Astrocyte of the spinal cord (primary cell): ENCODE results near the gene OCLN.
"Not testable (repeated sequence)": the region's sequence is repeated elsewhere in the genome, so short reads cannot be mapped to it uniquely, and the experiment has no call there.

ENCODE experiments used
- DNase-seq: peaks from one replicate; pipeline ENCODE4 v3.0.0; 2011; ENCODE audit warnings: low read depth, low spot score
- H3K4me3 ChIP-seq: 2 replicates; pipeline ENCODE4 v1.5.1; 2011; ENCODE audit warnings: low read depth, mild to moderate bottlenecking, low read length, moderate library complexity
- in situ Hi-C: cut with HindIII; loops from 2 replicates; pipeline ENCODE4 v1.10.0; 2017; ENCODE audit warnings: low sequenced_read_pairs
- TF ChIP-seq, protein P1 (sequence below): IDR thresholded peaks from 2 replicates; pipeline ENCODE4 v1.5.1; 2012; ENCODE audit warnings: low read depth, mild to moderate bottlenecking, low read length, inconsistent platforms

Gene OCLN, protein sequence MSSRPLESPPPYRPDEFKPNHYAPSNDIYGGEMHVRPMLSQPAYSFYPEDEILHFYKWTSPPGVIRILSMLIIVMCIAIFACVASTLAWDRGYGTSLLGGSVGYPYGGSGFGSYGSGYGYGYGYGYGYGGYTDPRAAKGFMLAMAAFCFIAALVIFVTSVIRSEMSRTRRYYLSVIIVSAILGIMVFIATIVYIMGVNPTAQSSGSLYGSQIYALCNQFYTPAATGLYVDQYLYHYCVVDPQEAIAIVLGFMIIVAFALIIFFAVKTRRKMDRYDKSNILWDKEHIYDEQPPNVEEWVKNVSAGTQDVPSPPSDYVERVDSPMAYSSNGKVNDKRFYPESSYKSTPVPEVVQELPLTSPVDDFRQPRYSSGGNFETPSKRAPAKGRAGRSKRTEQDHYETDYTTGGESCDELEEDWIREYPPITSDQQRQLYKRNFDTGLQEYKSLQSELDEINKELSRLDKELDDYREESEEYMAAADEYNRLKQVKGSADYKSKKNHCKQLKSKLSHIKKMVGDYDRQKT

DNA sequence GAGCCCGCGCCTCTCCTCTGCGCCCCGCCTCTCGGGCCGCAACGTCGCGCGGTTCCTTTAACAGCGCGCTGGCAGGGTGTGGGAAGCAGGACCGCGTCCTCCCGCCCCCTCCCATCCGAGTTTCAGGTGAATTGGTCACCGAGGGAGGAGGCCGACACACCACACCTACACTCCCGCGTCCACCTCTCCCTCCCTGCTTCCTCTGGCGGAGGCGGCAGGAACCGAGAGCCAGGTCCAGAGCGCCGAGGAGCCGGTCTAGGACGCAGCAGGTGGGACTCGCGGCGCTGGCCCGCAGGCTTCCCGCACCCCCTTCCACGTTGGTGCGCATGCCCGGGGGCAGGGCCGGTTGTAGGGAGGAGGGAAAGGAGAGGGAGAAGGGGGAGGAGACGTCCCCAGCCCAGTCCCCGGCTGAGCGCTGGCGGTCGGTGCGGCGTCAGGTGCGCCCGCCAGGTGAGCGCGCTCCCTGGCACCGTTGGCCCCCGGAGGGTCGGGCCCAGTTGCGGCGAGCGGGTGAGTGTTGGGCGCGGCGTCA lies at the start of gene OCLN:
Gene OCLN, plus strand, starts transcription at position 400 of the 532 bp plus-strand sequence. CDS start 11,455 bp downstream, outside the sequence.
- DNase-seq = no peak
- TF ChIP-seq, protein P1, sequence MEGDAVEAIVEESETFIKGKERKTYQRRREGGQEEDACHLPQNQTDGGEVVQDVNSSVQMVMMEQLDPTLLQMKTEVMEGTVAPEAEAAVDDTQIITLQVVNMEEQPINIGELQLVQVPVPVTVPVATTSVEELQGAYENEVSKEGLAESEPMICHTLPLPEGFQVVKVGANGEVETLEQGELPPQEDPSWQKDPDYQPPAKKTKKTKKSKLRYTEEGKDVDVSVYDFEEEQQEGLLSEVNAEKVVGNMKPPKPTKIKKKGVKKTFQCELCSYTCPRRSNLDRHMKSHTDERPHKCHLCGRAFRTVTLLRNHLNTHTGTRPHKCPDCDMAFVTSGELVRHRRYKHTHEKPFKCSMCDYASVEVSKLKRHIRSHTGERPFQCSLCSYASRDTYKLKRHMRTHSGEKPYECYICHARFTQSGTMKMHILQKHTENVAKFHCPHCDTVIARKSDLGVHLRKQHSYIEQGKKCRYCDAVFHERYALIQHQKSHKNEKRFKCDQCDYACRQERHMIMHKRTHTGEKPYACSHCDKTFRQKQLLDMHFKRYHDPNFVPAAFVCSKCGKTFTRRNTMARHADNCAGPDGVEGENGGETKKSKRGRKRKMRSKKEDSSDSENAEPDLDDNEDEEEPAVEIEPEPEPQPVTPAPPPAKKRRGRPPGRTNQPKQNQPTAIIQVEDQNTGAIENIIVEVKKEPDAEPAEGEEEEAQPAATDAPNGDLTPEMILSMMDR = no peak
- in situ Hi-C loops = no loop called here
- H3K4me3 ChIP-seq = peak within 1 kb of the TSS; percentile 49

DNA sequence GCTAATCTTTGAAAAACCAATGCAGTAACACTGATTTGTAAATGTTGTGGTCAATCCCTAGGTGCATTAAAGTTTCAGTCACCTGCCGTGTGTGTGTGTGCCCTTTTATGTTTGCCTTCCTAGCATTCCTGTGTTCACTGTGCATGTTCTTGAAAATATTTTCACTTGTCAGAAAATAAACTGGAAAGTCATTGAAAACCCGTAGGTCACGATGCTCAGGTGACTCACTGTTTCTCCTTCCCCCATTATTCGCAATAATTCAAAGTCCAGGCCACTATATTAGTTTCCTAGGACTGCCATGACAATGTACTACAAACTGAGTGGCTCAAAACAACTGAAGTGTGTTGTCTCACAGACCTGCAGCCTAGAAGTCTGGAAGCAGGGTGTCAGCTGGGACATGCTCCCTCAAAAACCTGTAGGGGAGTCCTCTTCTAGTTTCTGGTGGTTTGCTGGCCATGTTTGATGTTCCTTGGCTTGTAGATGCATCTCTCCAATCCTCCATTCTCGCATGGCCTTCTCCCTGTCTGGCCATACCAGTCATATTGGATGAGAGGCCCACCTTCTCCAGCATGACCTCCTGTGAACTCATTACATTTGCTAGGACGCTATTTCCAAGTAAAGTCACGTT lies 48.3 kb upstream of the OCLN start:
- in situ Hi-C loops = no loop called here

DNA sequence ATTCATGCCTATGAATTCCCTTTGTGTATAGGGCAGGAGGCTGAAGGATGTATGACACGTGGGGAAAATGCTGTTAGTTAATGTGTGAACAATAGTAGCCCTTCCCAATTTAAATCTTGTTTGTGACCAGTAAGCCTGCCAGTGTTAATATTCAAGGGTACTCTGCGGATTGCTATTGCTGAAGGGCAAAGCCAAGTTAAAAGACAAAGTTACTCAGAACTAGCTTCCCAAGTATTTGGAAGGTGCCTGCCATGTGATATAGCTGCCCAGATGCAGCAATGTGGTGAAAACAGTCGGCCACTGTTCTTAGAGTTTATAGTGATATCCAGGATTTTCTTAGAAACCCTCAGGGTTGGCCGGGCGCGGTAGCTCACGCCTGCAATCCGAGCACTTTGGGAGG lies 43.1 kb upstream of the OCLN start:
- in situ Hi-C loops = no loop called here
- DNase-seq = no peak
- no peak overlapping the region for H3K4me3 ChIP-seq
- TF ChIP-seq, protein P1 = no peak

More for the DNA sequence above, 48.3 kb upstream of the OCLN start:
- no peak for DNase-seq
- TF ChIP-seq, protein P1 = no peak
- H3K4me3 ChIP-seq = no peak overlapping the region

DNA sequence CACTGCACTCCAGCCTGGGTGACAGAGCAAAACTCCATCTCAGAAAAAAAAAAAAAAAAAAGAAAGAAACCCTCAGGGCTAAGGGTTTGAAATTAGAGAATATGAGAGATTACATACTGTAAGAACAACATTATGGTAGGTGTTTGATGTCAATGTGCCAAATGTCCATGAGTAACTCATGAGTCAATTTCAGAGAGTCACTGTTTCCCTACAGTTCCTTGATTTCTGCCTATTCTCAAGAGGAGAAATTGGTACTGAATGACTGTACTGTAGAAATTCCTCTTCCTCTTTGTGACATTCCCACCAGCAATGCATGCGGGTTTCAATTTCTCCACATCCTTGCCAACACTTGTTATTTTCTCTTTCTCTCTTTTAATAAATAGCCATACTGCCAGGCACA lies 42.5 kb upstream of the OCLN start:
- TF ChIP-seq, protein P1 = no peak
- in situ Hi-C loops = no loop called here

DNA sequence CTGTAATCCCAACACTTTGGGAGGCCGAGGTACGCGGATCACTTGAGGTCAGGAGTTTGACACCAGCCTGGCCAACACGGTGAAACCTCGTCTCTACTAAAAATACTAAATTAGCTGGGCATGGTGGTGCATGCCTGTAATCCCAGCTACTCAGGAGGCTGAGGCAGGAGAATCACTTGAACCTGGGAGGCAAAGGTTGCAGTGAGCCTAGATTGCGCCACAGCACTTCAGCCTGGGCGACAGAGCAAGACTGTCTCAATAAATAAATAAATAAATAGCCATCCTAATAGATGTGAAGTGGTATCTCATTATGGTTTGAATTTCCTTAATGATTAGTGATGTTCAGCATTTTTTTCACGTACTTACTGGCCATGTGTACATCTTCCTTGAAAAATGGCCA lies 42.1 kb upstream of the OCLN start:
- H3K4me3 ChIP-seq, in situ Hi-C loops, DNase-seq: not testable (repeated sequence)

More for the DNA sequence above, 42.5 kb upstream of the OCLN start:
- peak; percentile 88 for DNase-seq
- no peak overlapping the region for H3K4me3 ChIP-seq

DNA sequence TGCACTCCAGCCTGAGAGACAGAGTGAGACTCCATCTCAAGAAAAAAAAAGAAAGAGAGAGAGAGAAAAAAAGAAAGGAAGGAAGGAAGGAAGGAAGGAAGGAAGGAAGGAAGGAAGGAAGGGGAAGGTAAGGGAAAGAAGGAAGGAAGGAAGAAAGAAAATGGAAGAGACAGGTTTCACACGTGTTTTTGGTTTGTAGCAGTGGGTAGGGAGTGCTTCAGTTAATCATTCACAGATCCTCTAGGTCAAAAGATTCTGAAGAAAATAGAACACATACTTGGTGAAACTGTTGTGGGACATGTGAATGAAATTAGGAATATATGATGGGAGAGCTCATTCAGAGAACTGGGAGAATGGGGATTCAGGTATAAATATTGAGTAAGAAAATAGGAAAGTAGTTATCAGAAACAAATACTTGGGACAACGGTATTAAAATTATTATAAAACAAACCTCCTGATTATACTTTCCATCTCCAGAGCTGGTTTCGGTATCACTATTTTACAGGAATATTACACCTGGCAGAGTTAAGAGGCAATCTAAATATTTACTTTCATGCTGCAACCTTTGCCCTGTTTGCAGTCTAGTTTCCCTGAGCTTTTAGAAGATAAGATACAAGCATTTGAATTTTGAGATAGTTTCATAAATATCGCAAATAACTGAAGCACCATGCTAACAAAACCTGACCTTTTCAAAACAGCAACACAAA lies 40.5 kb upstream of the OCLN start:
- DNase-seq = no peak
- no peak overlapping the region for H3K4me3 ChIP-seq
- in situ Hi-C loops = no loop called here
- TF ChIP-seq, protein P1 = no peak

DNA sequence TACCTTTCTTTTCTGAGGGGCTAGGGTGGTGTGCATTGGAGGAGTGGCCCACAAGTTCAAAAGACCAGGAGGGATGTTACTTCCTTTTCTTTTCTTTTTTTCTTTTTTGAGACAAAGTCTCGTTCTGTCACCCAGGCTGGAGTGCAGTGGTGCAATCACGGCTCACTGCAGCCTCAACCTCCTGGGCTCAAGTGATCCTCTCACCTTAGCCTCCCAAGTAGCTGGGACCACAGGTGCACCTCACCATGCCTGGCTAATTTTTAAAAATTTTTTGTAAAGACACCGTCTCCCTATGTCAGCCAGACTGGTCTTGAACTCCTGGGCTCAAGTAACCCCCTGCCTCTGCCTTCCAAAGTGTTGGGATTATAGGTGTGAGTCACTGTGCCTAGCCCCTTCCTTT lies 39.1 kb upstream of the OCLN start:
- in situ Hi-C loops, DNase-seq, H3K4me3 ChIP-seq: not testable (repeated sequence)
